Subcutaneous abdominal adipose tissue (tissue), 5 donors: Measurements from ENCODE around the gene TCL1B.

Experiments used
- H3K27ac ChIP-seq: one replicate; pipeline ENCODE4 v1.7.0; 2013; ENCODE audit warnings: low read depth, mild to moderate bottlenecking, inconsistent platforms, low read length, moderate library complexity
- H3K27me3 ChIP-seq, 5 donors: one replicate each; pipeline ENCODE4 v1.7.0; 2013; ENCODE audit warnings: low read length in 5 of 5, inconsistent platforms in 1 of 5; ENCODE audit not compliant: control insufficient read depth in 5 of 5, insufficient read depth in 4 of 5
- H3K36me3 ChIP-seq, 5 donors: one replicate each; pipeline ENCODE4 v1.7.0; 2013; ENCODE audit warnings: low read length in 5 of 5; ENCODE audit not compliant: control insufficient read depth in 5 of 5, insufficient read depth in 5 of 5
- H3K4me1 ChIP-seq, 5 donors: one replicate each; pipeline ENCODE4 v1.7.0; 2013; ENCODE audit warnings: low read length in 5 of 5, mild to moderate bottlenecking in 3 of 5, moderate library complexity in 1 of 5; ENCODE audit not compliant: control insufficient read depth in 5 of 5, insufficient read depth in 5 of 5
- H3K4me3 ChIP-seq, 5 donors: one replicate each; pipeline ENCODE4 v1.7.0; 2013; ENCODE audit warnings: low read length in 5 of 5, low read depth in 1 of 5
- H3K9ac ChIP-seq, 5 donors: one replicate each; pipeline ENCODE4 v1.7.0; 2013; ENCODE audit warnings: low read length in 5 of 5, mild to moderate bottlenecking in 4 of 5, moderate library complexity in 3 of 5
- H3K9me3 ChIP-seq, 5 donors: one replicate each; pipeline ENCODE4 v1.7.0; 2013; ENCODE audit warnings: low read length in 5 of 5; ENCODE audit not compliant: control insufficient read depth in 5 of 5
- donor health status: healthy.
- donor health status: healthy.
- donor health status: healthy.
- donor health status: healthy.
- donor health status: healthy.

The TCL1B gene

DNA sequence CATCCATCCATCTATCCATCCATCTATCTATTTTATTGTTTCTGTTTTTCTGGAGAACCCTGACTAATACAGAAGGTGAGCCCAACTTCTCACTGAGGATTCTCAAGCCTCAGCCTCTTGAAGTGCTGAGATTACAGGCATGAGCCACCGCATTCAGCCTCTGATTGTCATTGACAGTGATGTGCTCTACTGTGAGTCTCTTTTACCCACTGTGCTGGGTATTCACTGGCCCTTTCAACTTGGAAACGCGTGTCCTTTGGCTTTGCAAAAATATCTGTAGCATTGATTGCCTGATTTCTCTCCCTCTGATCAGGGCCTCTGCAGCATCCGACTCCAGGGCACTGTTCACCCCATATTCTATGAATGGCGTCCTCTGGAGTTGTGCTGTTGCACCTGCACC, 29.6 kb upstream of the TCL1B start:
- Histone ChIP-seq H3K4me3 (no peak overlapping the region), H3K27ac (no peak overlapping the region), H3K36me3 (no peaks in the 10 kb centered on the region), H3K4me1 (peaks cover 0 to 4% (median 0%) of the 10 kb centered on the region in 5 donors), H3K9me3 (no peaks in the 10 kb centered on the region), H3K9ac (no peak overlapping the region), H3K27me3 (peaks cover 0 to 19% (median 15%) of the 10 kb centered on the region in 5 donors)

DNA sequence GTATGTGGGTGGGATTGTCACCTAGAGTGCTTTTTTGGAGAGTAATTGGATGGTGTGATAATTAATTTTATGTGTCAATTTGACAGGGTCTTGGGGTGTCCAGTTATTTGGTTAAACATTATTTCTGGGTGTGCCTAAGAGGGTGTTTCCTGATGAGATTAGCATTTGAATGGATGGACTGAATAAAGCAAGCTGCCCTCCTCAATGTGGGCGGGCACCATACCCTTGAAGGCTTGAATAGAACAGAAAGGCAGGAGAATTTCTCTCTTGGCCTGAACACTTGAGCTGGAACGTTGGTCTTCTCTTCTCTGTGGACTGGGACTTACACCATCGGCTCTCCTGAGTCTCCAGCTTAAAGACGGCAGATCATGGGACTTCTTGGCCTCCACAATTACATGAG, 28.8 kb upstream of the TCL1B start:
- Histone ChIP-seq H3K4me3 (no peak overlapping the region), H3K27ac (no peak overlapping the region), H3K27me3 (peaks cover 0 to 19% (median 15%) of the 10 kb centered on the region in 5 donors), H3K4me1 (peaks cover 0 to 4% (median 0%) of the 10 kb centered on the region in 5 donors), H3K9me3 (no peaks in the 10 kb centered on the region), H3K9ac (no peak overlapping the region), H3K36me3 (no peaks in the 10 kb centered on the region)

DNA sequence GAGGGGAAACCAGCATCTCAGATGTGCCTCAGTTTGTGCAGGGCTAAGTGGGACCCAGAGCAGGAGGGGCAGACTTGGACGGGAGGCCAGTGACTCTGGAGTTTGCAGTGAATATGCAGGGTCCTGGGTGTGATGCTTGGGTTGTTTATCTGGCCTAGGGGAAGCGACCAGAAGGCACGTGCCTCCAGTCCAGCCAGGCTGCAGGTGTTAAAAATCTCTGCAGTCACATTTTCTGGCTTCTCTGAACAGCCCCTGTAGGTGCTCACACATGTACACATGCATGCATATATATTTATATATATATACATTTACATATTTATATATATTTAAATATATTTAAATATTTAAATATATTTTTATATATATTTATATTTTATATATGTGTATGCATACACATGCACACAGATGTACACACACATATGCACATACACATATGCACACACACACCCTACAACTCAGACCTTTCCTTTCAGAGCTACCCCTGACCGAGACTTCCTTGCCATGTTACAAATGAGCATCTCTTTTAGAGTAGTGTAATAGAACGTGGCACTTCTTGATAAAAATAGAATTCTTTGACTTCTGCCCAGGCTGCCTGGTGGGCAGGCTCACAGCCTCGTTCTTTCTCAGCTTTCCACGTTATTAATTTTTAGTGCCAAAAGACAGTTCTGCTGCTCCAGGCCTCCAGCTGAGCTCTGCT, 26.8 kb upstream of the TCL1B start:
- Histone ChIP-seq H3K9ac (no peak overlapping the region), H3K27ac (no peak overlapping the region), H3K9me3 (no peaks in the 10 kb centered on the region), H3K27me3 (peaks cover 0 to 19% (median 15%) of the 10 kb centered on the region in 5 donors), H3K4me1 (peaks cover 0 to 14% (median 7%) of the 10 kb centered on the region in 5 donors), H3K36me3 (no peaks in the 10 kb centered on the region), H3K4me3 (no peak overlapping the region)

- H3K36me3 ChIP-seq, result no peaks in the 10 kb centered on the region
- no peak overlapping the region for H3K4me3 ChIP-seq
- H3K4me1 ChIP-seq, result peaks cover 0 to 14% (median 7%) of the 10 kb centered on the region in 5 donors
- H3K9me3 ChIP-seq, result no peaks in the 10 kb centered on the region
- H3K9ac ChIP-seq, result no peak overlapping the region
- H3K27me3 ChIP-seq, result peaks cover 0 to 19% (median 15%) of the 10 kb centered on the region in 5 donors
- H3K27ac ChIP-seq, result no peak overlapping the region
Observed at GRCh38 chr14:95659990-95660385, 26.2 kb upstream of the TCL1B start.

- H3K36me3 ChIP-seq, result no peaks in the 10 kb centered on the region
- H3K27me3 ChIP-seq, result peaks cover 0 to 19% (median 15%) of the 10 kb centered on the region in 5 donors
- H3K9ac ChIP-seq, result no peak overlapping the region
- H3K9me3 ChIP-seq, result no peaks in the 10 kb centered on the region
- no peak overlapping the region for H3K4me3 ChIP-seq
- H3K4me1 ChIP-seq, result peaks cover 0 to 14% (median 7%) of the 10 kb centered on the region in 5 donors
- H3K27ac ChIP-seq, result no peak overlapping the region
Observed at GRCh38 chr14:95660651-95661515, 25.3 kb upstream of the TCL1B start.

GRCh38 chr14:95662376-95663186, 23.6 kb upstream of the TCL1B start:
- Histone ChIP-seq H3K27ac (no peak overlapping the region), H3K9me3 (no peaks in the 10 kb centered on the region), H3K36me3 (no peaks in the 10 kb centered on the region), H3K27me3 (peaks cover 0 to 24% (median 18%) of the 10 kb centered on the region in 5 donors), H3K9ac (no peak overlapping the region), H3K4me1 (peaks cover 0 to 14% (median 7%) of the 10 kb centered on the region in 5 donors), H3K4me3 (peak overlapping the region in 2 of 5 donors; percentile 27 to 40)

GRCh38 chr14:95663226-95663797, 22.9 kb upstream of the TCL1B start:
- Histone ChIP-seq H3K4me3 (peak overlapping the region in 1 of 5 donors; percentile 40), H3K9ac (no peak overlapping the region), H3K4me1 (peaks cover 0 to 14% (median 7%) of the 10 kb centered on the region in 5 donors), H3K27ac (no peak overlapping the region), H3K27me3 (peaks cover 0 to 25% (median 17%) of the 10 kb centered on the region in 5 donors), H3K9me3 (no peaks in the 10 kb centered on the region), H3K36me3 (no peaks in the 10 kb centered on the region)

DNA sequence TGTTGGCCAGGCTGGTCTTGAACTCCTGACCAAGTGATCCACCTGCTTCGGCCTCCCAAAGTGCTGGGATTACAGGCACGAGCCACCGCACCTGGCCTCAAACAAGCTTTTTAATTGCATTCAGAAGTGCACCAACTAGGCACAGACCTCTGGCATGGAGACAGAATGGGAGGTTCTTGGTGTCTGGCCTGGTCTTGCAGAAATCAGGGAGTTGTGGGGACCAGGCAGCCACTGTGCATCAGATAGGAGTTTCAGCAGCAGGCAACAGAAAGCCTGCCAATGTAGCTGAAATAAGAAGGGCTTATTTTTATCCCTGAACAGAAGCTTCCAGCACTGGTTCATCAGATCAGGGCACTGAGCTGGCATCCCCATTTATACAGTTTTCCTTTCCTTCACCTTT, 22.2 kb upstream of the TCL1B start:
- Histone ChIP-seq H3K4me3 (no peak overlapping the region), H3K4me1 (peaks cover 0 to 14% (median 7%) of the 10 kb centered on the region in 5 donors), H3K27me3 (peaks cover 0 to 24% (median 16%) of the 10 kb centered on the region in 5 donors), H3K36me3 (no peaks in the 10 kb centered on the region), H3K27ac (no peak overlapping the region), H3K9ac (no peak overlapping the region), H3K9me3 (no peaks in the 10 kb centered on the region)

DNA sequence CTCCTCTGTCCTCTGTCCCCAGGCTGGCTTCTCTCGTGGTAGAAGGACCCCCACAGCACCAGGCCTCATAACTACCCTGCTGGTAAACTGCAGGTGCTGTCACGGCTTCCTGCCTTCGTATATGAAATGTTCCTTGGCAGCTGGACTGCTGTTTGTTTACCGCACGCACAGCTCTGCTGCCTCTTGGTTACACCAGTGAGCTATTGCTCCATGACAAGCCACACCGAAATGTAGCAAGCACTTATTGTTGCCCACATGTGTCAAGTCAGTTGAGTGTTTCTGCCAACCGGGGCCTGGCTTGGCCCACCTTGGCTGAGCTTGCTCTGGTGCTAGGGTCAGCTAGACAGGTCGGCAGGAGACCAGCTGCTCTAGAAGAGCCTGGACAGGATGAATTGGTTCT, 21.7 kb upstream of the TCL1B start:
- no peak overlapping the region for H3K4me3 ChIP-seq
- no peak overlapping the region for H3K9ac ChIP-seq
- H3K4me1 ChIP-seq, result peaks cover 0 to 14% (median 7%) of the 10 kb centered on the region in 5 donors
- no peak overlapping the region for H3K27ac ChIP-seq
- H3K27me3 ChIP-seq, result peaks cover 0 to 22% (median 14%) of the 10 kb centered on the region in 5 donors
- H3K36me3 ChIP-seq, result no peaks in the 10 kb centered on the region
- no peaks in the 10 kb centered on the region for H3K9me3 ChIP-seq
